Panc1 (cell line): Measurements from ENCODE around the gene PIPOX. TPM values are rescaled to one million over a fixed set of nuclear protein-coding genes. Genes with fewer than 3 reads are reported as not detected.

ENCODE experiments used
- ATAC-seq: fragments of 200-7000 bp; cut with Tn5 transposase; 2 replicates; pipeline ENCODE4 v1.9.1; 2020; ENCODE audit warnings: mild to moderate bottlenecking, moderate library complexity
- BruUV-seq: library from RNA; stranded (reverse); fragments of 400-500 nt; replicated peaks from 2 replicates; lab custom pipeline; 2021; lab: Mats Ljungman, UMichigan
- CTCF ChIA-PET: fragments of 300-600 bp; sonication (Branson Sonifier 250); formaldehyde crosslinking; loops from one replicate; lab custom pipeline; 2022; ENCODE audit warnings: antibody characterized with exemption; lab: Charles Lee
- POLR2A ChIA-PET: fragments of 300-600 bp; sonication (Branson Sonifier 250); formaldehyde crosslinking; loops from one replicate; lab custom pipeline; 2022; ENCODE audit warnings: antibody characterized with exemption; lab: Charles Lee
- DNase-seq: peaks from one replicate; pipeline ENCODE4 v3.0.0-alpha.2; 2010; ENCODE audit warnings: low read depth, low spot score
- H3K27ac ChIP-seq: 2 replicates; pipeline ENCODE4 v1.5.1; 2011; ENCODE audit warnings: mild to moderate bottlenecking, low read length, inconsistent platforms
- H3K27me3 ChIP-seq: fragments of 200-500 bp; sonication (Bioruptor generic); 2 replicates; pipeline ENCODE4 v1.6.0; 2014; ENCODE audit warnings: low read length, inconsistent platforms; ENCODE audit not compliant: control insufficient read depth, insufficient read depth
- H3K36me3 ChIP-seq: fragments of 200-500 bp; sonication (Bioruptor generic); 2 replicates; pipeline ENCODE4 v1.5.1; 2014; ENCODE audit warnings: inconsistent platforms, mild to moderate bottlenecking, low read length, moderate library complexity; ENCODE audit not compliant: control insufficient read depth, insufficient read depth
- H3K4me1 ChIP-seq: 2 replicates; pipeline ENCODE4 v1.5.1; 2011; ENCODE audit warnings: inconsistent platforms, mild to moderate bottlenecking, low read length, moderate library complexity; ENCODE audit not compliant: control insufficient read depth, insufficient read depth
- H3K4me3 ChIP-seq, 2 experiments: 2 replicates each; pipeline ENCODE4 v1.5.1; 2011 to 2012; ENCODE audit warnings: low read depth in 2 of 2, low read length in 2 of 2, mild to moderate bottlenecking in 2 of 2, inconsistent platforms in 1 of 2, moderate library complexity in 1 of 2
- H3K9me3 ChIP-seq: fragments of 200-500 bp; sonication (Bioruptor generic); 2 replicates; pipeline ENCODE4 v1.5.1; 2014; ENCODE audit warnings: low read depth, mild to moderate bottlenecking, inconsistent platforms, low read length, moderate library complexity; ENCODE audit not compliant: control insufficient read depth, insufficient read depth
- CTCF ChIP-seq: fragments of 450-650 bp; IDR thresholded peaks from 2 replicates; pipeline ENCODE4 v1.5.1; 2017; ENCODE audit warnings: mild to moderate bottlenecking
- POLR2AphosphoS5 ChIP-seq: IDR thresholded peaks from 2 replicates; pipeline ENCODE4 v1.6.1; 2012; ENCODE audit warnings: mild to moderate bottlenecking, low read depth, low read length, moderate library complexity
- REST ChIP-seq, 2 experiments: IDR thresholded peaks; 2 replicates each; pipeline ENCODE4 v1.6.1; 2011 to 2012; ENCODE audit warnings: low read depth in 2 of 2, control low read depth in 1 of 2, low read length in 1 of 2, mild to moderate bottlenecking in 1 of 2, moderate library complexity in 1 of 2; ENCODE audit not compliant: insufficient read depth in 1 of 2
- SIN3A ChIP-seq: IDR thresholded peaks from 2 replicates; pipeline ENCODE4 v1.6.1; 2012; ENCODE audit warnings: low read depth, mild to moderate bottlenecking, low read length, moderate library complexity, borderline replicate concordance; ENCODE audit not compliant: insufficient read depth
- TCF7L2 ChIP-seq: IDR thresholded peaks from 2 replicates; pipeline ENCODE4 v1.6.1; 2011; ENCODE audit warnings: mild to moderate bottlenecking, low read depth, low read length, inconsistent platforms
- in situ Hi-C: cut with HindIII; loops from 2 replicates; pipeline ENCODE4 v1.10.0; 2016; ENCODE audit warnings: low sequenced_read_pairs, low pct_unique_long_range_greater_than_20kb
- intact Hi-C: fragments of 100-400 bp; cut with micrococcal nuclease; formaldehyde crosslinking; loops from one replicate; pipeline ENCODE4 v1.10.0; 2022; ENCODE audit not compliant: unreplicated experiment
- total RNA-seq: library from RNA; stranded (reverse); gene quantifications from one replicate; pipeline ENCODE4 v1.2.1, GENCODE V29; 2021; ENCODE audit not compliant: unreplicated experiment

The PIPOX gene
- total RNA-seq, 1 experiment from 2014 or later, result 2.4 TPM

DNA sequence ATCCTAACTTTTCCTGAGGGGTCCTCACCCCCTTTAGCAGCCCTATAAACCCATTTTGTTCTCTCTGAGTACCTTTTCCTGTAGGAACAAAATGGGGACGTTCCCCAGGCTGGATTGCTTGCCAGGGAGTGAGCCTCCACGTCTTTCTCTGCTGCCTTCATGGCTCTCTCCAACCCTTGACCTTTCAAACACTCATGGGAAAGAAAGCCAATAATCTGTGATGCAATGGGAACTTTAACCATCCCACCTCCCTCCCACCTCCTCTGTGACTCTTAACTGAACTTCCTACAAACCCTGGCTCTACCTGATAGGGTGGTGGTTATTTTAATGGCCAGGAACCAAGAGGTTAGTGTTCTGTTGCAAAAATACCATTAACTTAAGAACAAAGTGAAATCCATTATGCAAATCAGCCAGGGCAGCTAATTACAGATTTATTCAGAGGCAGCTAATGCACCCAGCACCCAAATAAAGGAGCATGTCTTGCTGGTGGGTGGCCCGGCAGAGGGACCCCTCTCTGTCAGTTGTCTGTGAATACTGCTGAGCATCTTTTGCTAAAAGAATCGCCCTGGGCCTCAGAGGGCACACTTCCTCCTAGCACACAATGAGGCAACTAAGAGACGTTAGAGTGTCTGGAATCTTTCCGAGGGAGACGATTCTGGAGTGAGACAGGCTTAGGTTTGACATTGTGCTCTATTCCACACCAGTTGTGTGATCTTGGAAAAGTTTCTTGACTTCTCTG, 3.0 kb downstream of the PIPOX start:
- H3K27me3 ChIP-seq, result peaks cover 13% of the 10 kb centered on the region
- H3K4me1 ChIP-seq, result no peaks in the 10 kb centered on the region
- ChIA-PET CTCF (no interaction called here), POLR2A (no interaction called here)
- BruUV-seq, result no TSS peak
- no peaks in the 10 kb centered on the region for H3K36me3 ChIP-seq
- no peak overlapping the region for H3K4me3 ChIP-seq
- intact Hi-C loops (no loop called here), in situ Hi-C loops (no loop called here)
- no peaks in the 10 kb centered on the region for H3K9me3 ChIP-seq
- ATAC-seq (no peak), DNase-seq (no peak)
- TF ChIP-seq TCF7L2 (no peak), REST (IDR thresholded peaks at IDR 0.05; ENCODE audit: insufficient read depth in 1 of 2, low read depth in 2 of 2, low read length in 1 of 2) (no peak), SIN3A (no peak), POLR2AphosphoS5 (no peak), CTCF (no peak)
- H3K27ac ChIP-seq, result no peak overlapping the region

GRCh38 chr17:29046473-29046839, 3.5 kb downstream of the PIPOX start:
- in situ Hi-C loops (no loop called here), intact Hi-C loops (no loop called here)
- peaks cover 13% of the 10 kb centered on the region for H3K27me3 ChIP-seq
- H3K4me3 ChIP-seq, result no peak overlapping the region
- ATAC-seq (no peak), DNase-seq (no peak)
- ChIA-PET CTCF (no interaction called here), POLR2A (no interaction called here)
- no TSS peak for BruUV-seq
- no peaks in the 10 kb centered on the region for H3K36me3 ChIP-seq
- TF ChIP-seq POLR2AphosphoS5 (no peak), REST (IDR thresholded peaks at IDR 0.05; ENCODE audit: insufficient read depth in 1 of 2, low read depth in 2 of 2, low read length in 1 of 2) (no peak), CTCF (no peak), SIN3A (no peak), TCF7L2 (no peak)
- no peaks in the 10 kb centered on the region for H3K4me1 ChIP-seq
- no peak overlapping the region for H3K27ac ChIP-seq
- no peaks in the 10 kb centered on the region for H3K9me3 ChIP-seq
